Upper lobe of left lung (tissue), 6 donors: ENCODE measurements around the gene SLC9A9. TPM values are rescaled to one million over a fixed set of nuclear protein-coding genes. Genes with fewer than 3 reads are reported as not detected.

ENCODE experiments used
- ATAC-seq, 2 donors: fragments of 200-7000 bp; cut with Tn5 transposase; one replicate each; pipeline ENCODE4 v1.9.1; 2022; ENCODE audit warnings: mild to moderate bottlenecking in 2 of 2, moderate library complexity in 2 of 2; ENCODE audit not compliant: low FRiP score in 2 of 2
- DNase-seq, 2 donors: peaks; one replicate each; pipeline ENCODE4 v3.0.0-alpha.2; 2019 to 2020
- H3K27ac ChIP-seq, 4 donors: fragments of 200-600 bp; sonication (generic); one replicate each; pipeline ENCODE4 v1.5.1; 2016 to 2019
- H3K27me3 ChIP-seq, 4 donors: fragments of 200-600 bp; sonication (generic); one replicate each; pipeline ENCODE4 v1.5.1; 2017 to 2019
- H3K36me3 ChIP-seq, 4 donors: fragments of 200-600 bp; sonication (generic); one replicate each; pipeline ENCODE4 v1.5.1; 2016 to 2019
- H3K4me1 ChIP-seq, 4 donors: fragments of 200-600 bp; sonication (generic); one replicate each; pipeline ENCODE4 v1.5.1; 2018 to 2019
- H3K4me3 ChIP-seq, 4 donors: fragments of 200-600 bp; sonication (generic); one replicate each; pipeline ENCODE4 v1.5.1; 2017 to 2019; ENCODE audit warnings: mild to moderate bottlenecking in 2 of 4, moderate library complexity in 1 of 4
- H3K9me3 ChIP-seq, 4 donors: fragments of 200-600 bp; sonication (generic); one replicate each; pipeline ENCODE4 v1.5.1; 2018 to 2019
- CTCF ChIP-seq, 6 experiments: fragments of 450-650 bp in 4 of 6; fragments of 200-600 bp in 2 of 6; sonication (generic) in 2 of 6; IDR thresholded peaks; one replicate each; pipeline ENCODE4 v1.5.1; 2016 to 2019; ENCODE audit warnings: antibody characterized with exemption in 6 of 6
- EP300 ChIP-seq, 4 donors: sonication (generic); formaldehyde crosslinking; IDR thresholded peaks; one replicate each; pipeline ENCODE4 v1.5.1; 2017; ENCODE audit warnings: antibody characterized with exemption in 4 of 4, control low read depth in 2 of 4
- POLR2A ChIP-seq, 4 donors: fragments of 450-650 bp; IDR thresholded peaks; one replicate each; pipeline ENCODE4 v1.5.1; 2016 to 2017; ENCODE audit warnings: antibody characterized with exemption in 4 of 4, mild to moderate bottlenecking in 2 of 4
- POLR2AphosphoS5 ChIP-seq, 2 donors: sonication (generic); formaldehyde crosslinking; IDR thresholded peaks; one replicate each; pipeline ENCODE4 v1.5.1; 2017; ENCODE audit warnings: antibody characterized with exemption in 2 of 2
- WGBS, 2 donors: methylation state at CpG; one replicate each; pipeline ENCODE4 v1.1.5; 2017 to 2018; 5-methylcytosine and 5-hydroxymethylcytosine counted together
- total RNA-seq, 6 donors: library from RNA; depleted of rRNA in 4 of 6; stranded (reverse); fragments of >200 nt in 4 of 6; gene quantifications; one replicate each; pipeline versions ENCODE4 v1.1.0 to v1.2.1, GENCODE V29; 2016 to 2021
- donor health status: DM: no; HTN: no; CAD: no; lungs with moderate emphysema.
- donor health status: DM: no; HTN: yes; CAD: no; lungs with severe emphysema.

SLC9A9 gene
- total RNA-seq, 6 donors from 2014 or later: 4.2 to 20.4 (median 8.7) TPM

GRCh38 chr3:143830786-143831185 lies 17.5 kb downstream of the SLC9A9 start:
- TF ChIP-seq CTCF (IDR thresholded peaks at IDR 0.05): no peak
- no peak for TF ChIP-seq EP300 (IDR thresholded peaks at IDR 0.05)
- no peak for TF ChIP-seq POLR2AphosphoS5 (IDR thresholded peaks at IDR 0.05)
- TF ChIP-seq POLR2A (IDR thresholded peaks at IDR 0.05): no peak
- H3K36me3 ChIP-seq: no peaks in the 10 kb centered on the region
- H3K4me1 ChIP-seq: peaks cover 2 to 11% (median 5%) of the 10 kb centered on the region in 4 donors
- DNase-seq (no peak), ATAC-seq (no peak)
- H3K9me3 ChIP-seq: no peaks in the 10 kb centered on the region
- no peak overlapping the region for H3K27ac ChIP-seq
- no peak overlapping the region for H3K4me3 ChIP-seq
- H3K27me3 ChIP-seq: no peaks in the 10 kb centered on the region

GRCh38 chr3:143830063-143830462 lies 18.2 kb downstream of the SLC9A9 start:
- ATAC-seq: no peak
- H3K27ac ChIP-seq: no peak overlapping the region

GRCh38 chr3:143827425-143827824 lies 20.8 kb downstream of the SLC9A9 start:
- no peaks in the 10 kb centered on the region for H3K36me3 ChIP-seq
- H3K4me1 ChIP-seq: peaks cover 13 to 23% (median 17%) of the 10 kb centered on the region in 4 donors
- ATAC-seq: no peak
- TF ChIP-seq POLR2AphosphoS5 (IDR thresholded peaks at IDR 0.05): no peak
- TF ChIP-seq POLR2A (IDR thresholded peaks at IDR 0.05): no peak
- TF ChIP-seq EP300 (IDR thresholded peaks at IDR 0.05): no peak
- no peaks in the 10 kb centered on the region for H3K27me3 ChIP-seq
- 70 to 76% methylated on average over 2 of the region's 2 CpGs for WGBS, 2 donors
- H3K27ac ChIP-seq: no peak overlapping the region
- no peak overlapping the region for H3K4me3 ChIP-seq
- H3K9me3 ChIP-seq: no peaks in the 10 kb centered on the region
- DNase-seq: no peak

More at GRCh38 chr3:143830063-143830462, 18.2 kb downstream of the SLC9A9 start:
- Histone ChIP-seq H3K36me3 (no peaks in the 10 kb centered on the region), H3K4me1 (peaks cover 4 to 13% (median 9%) of the 10 kb centered on the region in 4 donors), H3K4me3 (no peak overlapping the region), H3K27me3 (no peaks in the 10 kb centered on the region), H3K9me3 (no peaks in the 10 kb centered on the region)
- whole genome bisulfite sequencing, 2 donors: 50 to 61% methylated on average over 2 of the region's 2 CpGs
- TF ChIP-seq POLR2AphosphoS5 (IDR thresholded peaks at IDR 0.05): no peak
- TF ChIP-seq POLR2A (IDR thresholded peaks at IDR 0.05): no peak
- TF ChIP-seq CTCF (IDR thresholded peaks at IDR 0.05): no peak
- TF ChIP-seq EP300 (IDR thresholded peaks at IDR 0.05): no peak
- no peak for DNase-seq

- peaks cover 12 to 29% (median 18%) of the 10 kb centered on the region in 4 donors for H3K4me1 ChIP-seq
- H3K27ac ChIP-seq: peak overlapping the region in 1 of 4 donors; percentile 10
- H3K36me3 ChIP-seq: no peaks in the 10 kb centered on the region
- TF ChIP-seq CTCF (IDR thresholded peaks at IDR 0.05) (no peak), POLR2A (IDR thresholded peaks at IDR 0.05) (no peak), POLR2AphosphoS5 (IDR thresholded peaks at IDR 0.05) (no peak), EP300 (IDR thresholded peaks at IDR 0.05) (no peak)
- no peak for DNase-seq
- no peaks in the 10 kb centered on the region for H3K27me3 ChIP-seq
- no peak overlapping the region for H3K4me3 ChIP-seq
- WGBS, 2 donors: 13 to 22% methylated on average over 1 of the region's 1 CpG
- ATAC-seq: peak in 1 of 2 donors; percentile 84
- no peaks in the 10 kb centered on the region for H3K9me3 ChIP-seq
Measured at GRCh38 chr3:143826296-143826695, 22.0 kb downstream of the SLC9A9 start.

GRCh38 chr3:143825513-143825912 lies 22.8 kb downstream of the SLC9A9 start:
- WGBS, 2 donors: 23 to 33% methylated on average over 3 of the region's 3 CpGs
- no peaks in the 10 kb centered on the region for H3K27me3 ChIP-seq
- TF ChIP-seq CTCF (IDR thresholded peaks at IDR 0.05) (no peak), POLR2A (IDR thresholded peaks at IDR 0.05) (no peak), EP300 (IDR thresholded peaks at IDR 0.05) (no peak), POLR2AphosphoS5 (IDR thresholded peaks at IDR 0.05) (no peak)
- peak overlapping the region in 3 of 4 donors; percentile 10 to 57 (median 14) for H3K27ac ChIP-seq
- H3K36me3 ChIP-seq: no peaks in the 10 kb centered on the region
- H3K9me3 ChIP-seq: no peaks in the 10 kb centered on the region
- H3K4me3 ChIP-seq: no peak overlapping the region
- DNase-seq: no peak
- peak in 1 of 2 donors; percentile 63 for ATAC-seq
- peaks cover 12 to 32% (median 18%) of the 10 kb centered on the region in 4 donors for H3K4me1 ChIP-seq
